H1 (cell line): Measurements from ENCODE around the gene C16orf87. TPM values are rescaled to one million over a fixed set of nuclear protein-coding genes. Genes with fewer than 3 reads are reported as not detected.

ENCODE experiments used
- JUN ChIP-seq: IDR thresholded peaks from 2 replicates; pipeline ENCODE4 v1.6.1; 2011; ENCODE audit warnings: low read depth, mild to moderate bottlenecking, improper control_type of control experiment, low read length
- JUND ChIP-seq: IDR thresholded peaks from 2 replicates; pipeline ENCODE4 v1.6.1; 2011; ENCODE audit warnings: mild to moderate bottlenecking, improper control_type of control experiment, low read length
- POLR2AphosphoS5 ChIP-seq: IDR thresholded peaks from 2 replicates; pipeline ENCODE4 v1.6.1; 2011; ENCODE audit warnings: low read depth, low read length
- RBBP5 ChIP-seq: IDR thresholded peaks from 2 replicates; pipeline ENCODE4 v1.7.1; 2012; ENCODE audit warnings: low read depth, mild to moderate bottlenecking, inconsistent platforms, low read length, moderate library complexity, borderline replicate concordance
- SIRT6 ChIP-seq: IDR thresholded peaks from one replicate; pipeline ENCODE4 v1.7.1; 2012; ENCODE audit warnings: low read length, inconsistent platforms
- SP2 ChIP-seq: IDR thresholded peaks from 2 replicates; pipeline ENCODE4 v1.6.1; 2012; ENCODE audit warnings: mild to moderate bottlenecking, low read length, inconsistent platforms
- YY1 ChIP-seq: IDR thresholded peaks from 2 replicates; pipeline ENCODE4 v1.6.1; 2011; ENCODE audit warnings: low read depth, mild to moderate bottlenecking, low read length
- polyA plus RNA-seq, 7 experiments: library from polyadenylated mRNA; depleted of rRNA in 3 of 7; stranded (reverse) in 5 of 7; unstranded in 2 of 7; fragments of >200 nt in 5 of 7; fragments of 200-250 nt in 2 of 7; gene quantifications; 1 replicate in 5 of 7; 2 replicates in 1 of 7; 4 replicates in 1 of 7; pipeline versions ENCODE4 v1.2.1 to v1.2.3, GENCODE V29; 2011 to 2013; ENCODE audit warnings: missing spikeins in 2 of 7, mixed read lengths in 2 of 7
- total RNA-seq: library from RNA; stranded (reverse); fragmentation: NEBNext Ultra II Directional; extraction: Animal tissue kit (Norgen Biotek cat#: 25700); gene quantifications from 2 replicates; pipeline ENCODE4 v1.2.1, GENCODE V29; 2021
- TF ChIP-seq, protein P1 (sequence below): fragments of 300-600 bp; sonication (generic); IDR thresholded peaks from 2 replicates; pipeline ENCODE4 v1.7.1; 2012; ENCODE audit warnings: low read length, moderate library complexity, mild to moderate bottlenecking, inconsistent platforms; ENCODE audit not compliant: insufficient replicate concordance
- TF ChIP-seq, protein P2 (sequence below): IDR thresholded peaks from 2 replicates; pipeline ENCODE4 v1.6.1; 2012; ENCODE audit warnings: inconsistent platforms

The C16orf87 gene
- total and polyA plus RNA-seq, 2 of the 8 experiments (the other 6 are each of a cell fraction or from before 2014, with no cell fraction given) = 4.8 to 21.8 TPM

DNA sequence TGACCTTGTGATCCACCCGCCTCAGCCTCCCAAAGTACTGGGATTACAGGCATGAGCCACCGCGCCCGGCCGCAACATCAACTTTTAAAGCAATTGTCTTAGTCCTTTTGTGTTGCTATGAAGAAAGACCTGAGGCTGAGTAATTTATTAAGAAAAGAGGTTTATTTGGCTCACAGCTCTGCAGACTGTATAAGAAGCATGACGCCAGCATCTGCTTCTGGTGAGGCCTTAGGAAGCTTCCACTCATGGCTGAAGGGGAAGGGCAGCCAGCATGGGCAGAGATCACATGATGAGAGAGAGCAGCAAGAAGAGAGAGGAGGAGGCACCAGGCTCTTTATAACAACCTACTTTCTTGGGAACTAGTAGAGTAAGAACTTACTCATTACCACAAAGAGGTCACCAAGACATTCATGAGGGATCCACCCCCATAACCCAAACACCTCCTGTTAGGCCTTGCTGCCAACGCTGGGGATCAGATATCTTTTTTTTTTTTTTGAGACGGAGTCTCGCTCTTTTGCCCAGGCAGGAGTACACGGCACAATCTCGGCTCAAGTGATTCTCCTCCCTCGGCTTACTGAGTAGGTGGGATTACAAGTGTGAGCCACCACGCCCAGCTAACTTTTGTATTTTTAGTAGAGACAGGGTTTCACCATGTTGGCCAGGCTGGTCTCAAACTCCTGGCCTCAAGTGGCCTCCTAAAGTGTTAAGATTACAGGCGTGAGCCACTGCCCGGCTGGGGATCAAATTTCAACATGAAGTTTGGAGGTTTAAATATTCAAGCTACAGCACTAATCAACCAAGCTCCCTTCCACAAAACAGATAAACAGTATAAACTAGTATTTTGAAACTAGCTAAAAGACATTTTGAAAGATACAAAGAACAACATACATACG is 31.8 kb upstream of the C16orf87 start (continued):
- TF ChIP-seq, protein P1, sequence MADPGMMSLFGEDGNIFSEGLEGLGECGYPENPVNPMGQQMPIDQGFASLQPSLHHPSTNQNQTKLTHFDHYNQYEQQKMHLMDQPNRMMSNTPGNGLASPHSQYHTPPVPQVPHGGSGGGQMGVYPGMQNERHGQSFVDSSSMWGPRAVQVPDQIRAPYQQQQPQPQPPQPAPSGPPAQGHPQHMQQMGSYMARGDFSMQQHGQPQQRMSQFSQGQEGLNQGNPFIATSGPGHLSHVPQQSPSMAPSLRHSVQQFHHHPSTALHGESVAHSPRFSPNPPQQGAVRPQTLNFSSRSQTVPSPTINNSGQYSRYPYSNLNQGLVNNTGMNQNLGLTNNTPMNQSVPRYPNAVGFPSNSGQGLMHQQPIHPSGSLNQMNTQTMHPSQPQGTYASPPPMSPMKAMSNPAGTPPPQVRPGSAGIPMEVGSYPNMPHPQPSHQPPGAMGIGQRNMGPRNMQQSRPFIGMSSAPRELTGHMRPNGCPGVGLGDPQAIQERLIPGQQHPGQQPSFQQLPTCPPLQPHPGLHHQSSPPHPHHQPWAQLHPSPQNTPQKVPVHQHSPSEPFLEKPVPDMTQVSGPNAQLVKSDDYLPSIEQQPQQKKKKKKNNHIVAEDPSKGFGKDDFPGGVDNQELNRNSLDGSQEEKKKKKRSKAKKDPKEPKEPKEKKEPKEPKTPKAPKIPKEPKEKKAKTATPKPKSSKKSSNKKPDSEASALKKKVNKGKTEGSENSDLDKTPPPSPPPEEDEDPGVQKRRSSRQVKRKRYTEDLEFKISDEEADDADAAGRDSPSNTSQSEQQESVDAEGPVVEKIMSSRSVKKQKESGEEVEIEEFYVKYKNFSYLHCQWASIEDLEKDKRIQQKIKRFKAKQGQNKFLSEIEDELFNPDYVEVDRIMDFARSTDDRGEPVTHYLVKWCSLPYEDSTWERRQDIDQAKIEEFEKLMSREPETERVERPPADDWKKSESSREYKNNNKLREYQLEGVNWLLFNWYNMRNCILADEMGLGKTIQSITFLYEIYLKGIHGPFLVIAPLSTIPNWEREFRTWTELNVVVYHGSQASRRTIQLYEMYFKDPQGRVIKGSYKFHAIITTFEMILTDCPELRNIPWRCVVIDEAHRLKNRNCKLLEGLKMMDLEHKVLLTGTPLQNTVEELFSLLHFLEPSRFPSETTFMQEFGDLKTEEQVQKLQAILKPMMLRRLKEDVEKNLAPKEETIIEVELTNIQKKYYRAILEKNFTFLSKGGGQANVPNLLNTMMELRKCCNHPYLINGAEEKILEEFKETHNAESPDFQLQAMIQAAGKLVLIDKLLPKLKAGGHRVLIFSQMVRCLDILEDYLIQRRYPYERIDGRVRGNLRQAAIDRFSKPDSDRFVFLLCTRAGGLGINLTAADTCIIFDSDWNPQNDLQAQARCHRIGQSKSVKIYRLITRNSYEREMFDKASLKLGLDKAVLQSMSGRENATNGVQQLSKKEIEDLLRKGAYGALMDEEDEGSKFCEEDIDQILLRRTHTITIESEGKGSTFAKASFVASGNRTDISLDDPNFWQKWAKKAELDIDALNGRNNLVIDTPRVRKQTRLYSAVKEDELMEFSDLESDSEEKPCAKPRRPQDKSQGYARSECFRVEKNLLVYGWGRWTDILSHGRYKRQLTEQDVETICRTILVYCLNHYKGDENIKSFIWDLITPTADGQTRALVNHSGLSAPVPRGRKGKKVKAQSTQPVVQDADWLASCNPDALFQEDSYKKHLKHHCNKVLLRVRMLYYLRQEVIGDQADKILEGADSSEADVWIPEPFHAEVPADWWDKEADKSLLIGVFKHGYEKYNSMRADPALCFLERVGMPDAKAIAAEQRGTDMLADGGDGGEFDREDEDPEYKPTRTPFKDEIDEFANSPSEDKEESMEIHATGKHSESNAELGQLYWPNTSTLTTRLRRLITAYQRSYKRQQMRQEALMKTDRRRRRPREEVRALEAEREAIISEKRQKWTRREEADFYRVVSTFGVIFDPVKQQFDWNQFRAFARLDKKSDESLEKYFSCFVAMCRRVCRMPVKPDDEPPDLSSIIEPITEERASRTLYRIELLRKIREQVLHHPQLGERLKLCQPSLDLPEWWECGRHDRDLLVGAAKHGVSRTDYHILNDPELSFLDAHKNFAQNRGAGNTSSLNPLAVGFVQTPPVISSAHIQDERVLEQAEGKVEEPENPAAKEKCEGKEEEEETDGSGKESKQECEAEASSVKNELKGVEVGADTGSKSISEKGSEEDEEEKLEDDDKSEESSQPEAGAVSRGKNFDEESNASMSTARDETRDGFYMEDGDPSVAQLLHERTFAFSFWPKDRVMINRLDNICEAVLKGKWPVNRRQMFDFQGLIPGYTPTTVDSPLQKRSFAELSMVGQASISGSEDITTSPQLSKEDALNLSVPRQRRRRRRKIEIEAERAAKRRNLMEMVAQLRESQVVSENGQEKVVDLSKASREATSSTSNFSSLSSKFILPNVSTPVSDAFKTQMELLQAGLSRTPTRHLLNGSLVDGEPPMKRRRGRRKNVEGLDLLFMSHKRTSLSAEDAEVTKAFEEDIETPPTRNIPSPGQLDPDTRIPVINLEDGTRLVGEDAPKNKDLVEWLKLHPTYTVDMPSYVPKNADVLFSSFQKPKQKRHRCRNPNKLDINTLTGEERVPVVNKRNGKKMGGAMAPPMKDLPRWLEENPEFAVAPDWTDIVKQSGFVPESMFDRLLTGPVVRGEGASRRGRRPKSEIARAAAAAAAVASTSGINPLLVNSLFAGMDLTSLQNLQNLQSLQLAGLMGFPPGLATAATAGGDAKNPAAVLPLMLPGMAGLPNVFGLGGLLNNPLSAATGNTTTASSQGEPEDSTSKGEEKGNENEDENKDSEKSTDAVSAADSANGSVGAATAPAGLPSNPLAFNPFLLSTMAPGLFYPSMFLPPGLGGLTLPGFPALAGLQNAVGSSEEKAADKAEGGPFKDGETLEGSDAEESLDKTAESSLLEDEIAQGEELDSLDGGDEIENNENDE = no peak
- TF ChIP-seq POLR2AphosphoS5 (no peak), RBBP5 (no peak), JUN (no peak), SP2 (no peak), SIRT6 (no peak), YY1 (no peak), JUND (no peak)
- TF ChIP-seq, protein P2, sequence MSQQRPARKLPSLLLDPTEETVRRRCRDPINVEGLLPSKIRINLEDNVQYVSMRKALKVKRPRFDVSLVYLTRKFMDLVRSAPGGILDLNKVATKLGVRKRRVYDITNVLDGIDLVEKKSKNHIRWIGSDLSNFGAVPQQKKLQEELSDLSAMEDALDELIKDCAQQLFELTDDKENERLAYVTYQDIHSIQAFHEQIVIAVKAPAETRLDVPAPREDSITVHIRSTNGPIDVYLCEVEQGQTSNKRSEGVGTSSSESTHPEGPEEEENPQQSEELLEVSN = no peak
